ENCODE data around the gene KLF16. TPM values are rescaled to one million over a fixed set of nuclear protein-coding genes. Genes with fewer than 3 reads are reported as not detected.

KLF16 gene
- 17.7 TPM for polyA plus RNA-seq (2013)

- H3K9me3 ChIP-seq (ENCODE audit: control extremely low read depth in 1 of 5, control insufficient read depth in 4 of 5, insufficient read depth in 2 of 5, low read depth in 1 of 5, low read length in 4 of 5): no peaks in the 10 kb centered on the region
- no peak for DNase-seq
- H3K4me3 ChIP-seq (ENCODE audit: control insufficient read depth in 1 of 7, extremely low read depth in 1 of 7, insufficient read depth in 4 of 7, low read depth in 2 of 7, low read length in 6 of 7): peak within 1 kb of the TSS; percentile 68 to 87 (median 77)
- 0% methylated on average over 43 of the region's 63 CpGs for WGBS (ENCODE audit: insufficient coverage)
- H3K4me1 ChIP-seq (ENCODE audit: control extremely low read depth in 1 of 4, control insufficient read depth in 4 of 4, insufficient read depth in 4 of 4, low read length in 3 of 4): peaks cover 0 to 52% (median 47%) of the 10 kb centered on the region in 4 experiments
- H3K27me3 ChIP-seq (replicated peaks in 2 of 5; ENCODE audit: control insufficient read depth in 4 of 5, insufficient read depth in 5 of 5, low read length in 4 of 5): no peaks in the 10 kb centered on the region
- CTCF ChIA-PET: no interaction called here
- peak within 1 kb of the TSS; percentile 70 to 84 for H3K27ac ChIP-seq (ENCODE audit: insufficient read depth in 1 of 2, low read depth in 1 of 2, low read length in 2 of 2, poor library complexity in 1 of 2, severe bottlenecking in 2 of 2)
- POLR2A ChIA-PET: interaction anchor here (1.9 kb wide), 1 partner anchor 33 kb away, joined by 4 read pairs; no protein-coding TSS in a partner anchor
- no peaks in the 10 kb centered on the region for H3K36me3 ChIP-seq (ENCODE audit: control insufficient read depth in 4 of 4, insufficient read depth in 4 of 4, low read length in 3 of 4)
These were observed at the start of gene KLF16 for GRCh38 chr19:1863328-1863637. TSS of gene KLF16 (minus strand) at chr19:1863579. CDS start at chr19:1863497, 82 bp downstream.

GRCh38 chr19:1912760-1913505 lies 49.6 kb upstream of the KLF16 start:
- Histone ChIP-seq H3K36me3 (ENCODE audit: control insufficient read depth in 4 of 4, insufficient read depth in 4 of 4, low read length in 3 of 4) (peaks cover 0 to 51% (median 20%) of the 10 kb centered on the region in 4 experiments), H3K27me3 (replicated peaks in 2 of 5; ENCODE audit: control insufficient read depth in 4 of 5, insufficient read depth in 5 of 5, low read length in 4 of 5) (no peaks in the 10 kb centered on the region), H3K27ac (ENCODE audit: insufficient read depth in 1 of 2, low read depth in 1 of 2, low read length in 2 of 2, poor library complexity in 1 of 2, severe bottlenecking in 2 of 2) (no peak overlapping the region), H3K9me3 (ENCODE audit: control extremely low read depth in 1 of 5, control insufficient read depth in 4 of 5, insufficient read depth in 2 of 5, low read depth in 1 of 5, low read length in 4 of 5) (no peaks in the 10 kb centered on the region), H3K4me3 (ENCODE audit: control insufficient read depth in 1 of 7, extremely low read depth in 1 of 7, insufficient read depth in 4 of 7, low read depth in 2 of 7, low read length in 6 of 7) (no peak overlapping the region), H3K4me1 (ENCODE audit: control extremely low read depth in 1 of 4, control insufficient read depth in 4 of 4, insufficient read depth in 4 of 4, low read length in 3 of 4) (peaks cover 0 to 31% (median 29%) of the 10 kb centered on the region in 4 experiments)
- WGBS (ENCODE audit: insufficient coverage): 97% methylated on average over 59 of the region's 77 CpGs
- no peak for DNase-seq
- ChIA-PET CTCF (interaction anchor here (1.9 kb wide), 1 partner anchor 17 kb away, joined by 6 read pairs; no protein-coding TSS in a partner anchor), POLR2A (no interaction called here)

GRCh38 chr19:1911995-1912394 lies 48.6 kb upstream of the KLF16 start:
- 98% methylated on average over 36 of the region's 37 CpGs for WGBS (ENCODE audit: insufficient coverage)
- no peak for DNase-seq
- H3K36me3 ChIP-seq (ENCODE audit: control insufficient read depth in 4 of 4, insufficient read depth in 4 of 4, low read length in 3 of 4): peaks cover 0 to 48% (median 18%) of the 10 kb centered on the region in 4 experiments
- H3K27me3 ChIP-seq (replicated peaks in 2 of 5; ENCODE audit: control insufficient read depth in 4 of 5, insufficient read depth in 5 of 5, low read length in 4 of 5): no peaks in the 10 kb centered on the region
- H3K9me3 ChIP-seq (ENCODE audit: control extremely low read depth in 1 of 5, control insufficient read depth in 4 of 5, insufficient read depth in 2 of 5, low read depth in 1 of 5, low read length in 4 of 5): no peaks in the 10 kb centered on the region
- no peak overlapping the region for H3K4me3 ChIP-seq (ENCODE audit: control insufficient read depth in 1 of 7, extremely low read depth in 1 of 7, insufficient read depth in 4 of 7, low read depth in 2 of 7, low read length in 6 of 7)
- ChIA-PET CTCF (interaction anchor here (1.1 to 1.6 kb wide), 3 partner anchors 24 to 47 kb away, joined by 3 to 6 read pairs (median 4); no protein-coding TSS in a partner anchor), POLR2A (no interaction called here)
- no peak overlapping the region for H3K27ac ChIP-seq (ENCODE audit: insufficient read depth in 1 of 2, low read depth in 1 of 2, low read length in 2 of 2, poor library complexity in 1 of 2, severe bottlenecking in 2 of 2)
- peaks cover 0 to 33% (median 27%) of the 10 kb centered on the region in 4 experiments for H3K4me1 ChIP-seq (ENCODE audit: control extremely low read depth in 1 of 4, control insufficient read depth in 4 of 4, insufficient read depth in 4 of 4, low read length in 3 of 4)

- CTCF ChIA-PET: interaction anchor here (1.0 to 1.6 kb wide), 5 partner anchors 15 to 46 kb away, joined by 3 to 6 read pairs (median 3); no protein-coding TSS in a partner anchor
These were observed 47.7 kb upstream of the KLF16 start for GRCh38 chr19:1911098-1911497.

GRCh38 chr19:1910177-1910576 lies 46.8 kb upstream of the KLF16 start:
- WGBS (ENCODE audit: insufficient coverage): 95% methylated on average over 10 of the region's 10 CpGs
- Histone ChIP-seq H3K9me3 (ENCODE audit: control extremely low read depth in 1 of 5, control insufficient read depth in 4 of 5, insufficient read depth in 2 of 5, low read depth in 1 of 5, low read length in 4 of 5) (no peaks in the 10 kb centered on the region), H3K4me1 (ENCODE audit: control extremely low read depth in 1 of 4, control insufficient read depth in 4 of 4, insufficient read depth in 4 of 4, low read length in 3 of 4) (peaks cover 0 to 37% (median 31%) of the 10 kb centered on the region in 4 experiments), H3K27me3 (replicated peaks in 2 of 5; ENCODE audit: control insufficient read depth in 4 of 5, insufficient read depth in 5 of 5, low read length in 4 of 5) (no peaks in the 10 kb centered on the region), H3K27ac (ENCODE audit: insufficient read depth in 1 of 2, low read depth in 1 of 2, low read length in 2 of 2, poor library complexity in 1 of 2, severe bottlenecking in 2 of 2) (no peak overlapping the region), H3K4me3 (ENCODE audit: control insufficient read depth in 1 of 7, extremely low read depth in 1 of 7, insufficient read depth in 4 of 7, low read depth in 2 of 7, low read length in 6 of 7) (peak overlapping the region in 2 of 7 experiments; percentile 30 to 44), H3K36me3 (ENCODE audit: control insufficient read depth in 4 of 4, insufficient read depth in 4 of 4, low read length in 3 of 4) (peaks cover 0 to 39% (median 17%) of the 10 kb centered on the region in 4 experiments)
- DNase-seq: peak in 2 of 3 donors; percentile 66 to 70
- ChIA-PET POLR2A (interaction anchor here (0.6 kb wide), 1 partner anchor 20 kb away, joined by 3 read pairs; no protein-coding TSS in a partner anchor), CTCF (interaction anchor here (0.5 to 1.2 kb wide), 3 partner anchors 12 to 44 kb away, joined by 3 to 4 read pairs (median 3); no protein-coding TSS in a partner anchor)

More at GRCh38 chr19:1911098-1911497, 47.7 kb upstream of the KLF16 start:
- Histone ChIP-seq H3K4me3 (ENCODE audit: control insufficient read depth in 1 of 7, extremely low read depth in 1 of 7, insufficient read depth in 4 of 7, low read depth in 2 of 7, low read length in 6 of 7) (no peak overlapping the region), H3K36me3 (ENCODE audit: control insufficient read depth in 4 of 4, insufficient read depth in 4 of 4, low read length in 3 of 4) (peaks cover 0 to 41% (median 18%) of the 10 kb centered on the region in 4 experiments), H3K27me3 (replicated peaks in 2 of 5; ENCODE audit: control insufficient read depth in 4 of 5, insufficient read depth in 5 of 5, low read length in 4 of 5) (no peaks in the 10 kb centered on the region), H3K27ac (ENCODE audit: insufficient read depth in 1 of 2, low read depth in 1 of 2, low read length in 2 of 2, poor library complexity in 1 of 2, severe bottlenecking in 2 of 2) (no peak overlapping the region), H3K4me1 (ENCODE audit: control extremely low read depth in 1 of 4, control insufficient read depth in 4 of 4, insufficient read depth in 4 of 4, low read length in 3 of 4) (peaks cover 0 to 31% (median 23%) of the 10 kb centered on the region in 4 experiments), H3K9me3 (ENCODE audit: control extremely low read depth in 1 of 5, control insufficient read depth in 4 of 5, insufficient read depth in 2 of 5, low read depth in 1 of 5, low read length in 4 of 5) (no peaks in the 10 kb centered on the region)
- DNase-seq: no peak
- POLR2A ChIA-PET: no interaction called here
- 96% methylated on average over 12 of the region's 13 CpGs for WGBS (ENCODE audit: insufficient coverage)

GRCh38 chr19:1909761-1910080 lies 46.3 kb upstream of the KLF16 start:
- ChIA-PET CTCF (interaction anchor here (1.2 kb wide), 1 partner anchor 12 kb away, joined by 3 read pairs; no protein-coding TSS in a partner anchor), POLR2A (interaction anchor here (0.6 kb wide), 1 partner anchor 20 kb away, joined by 3 read pairs; no protein-coding TSS in a partner anchor)
- Histone ChIP-seq H3K27me3 (replicated peaks in 2 of 5; ENCODE audit: control insufficient read depth in 4 of 5, insufficient read depth in 5 of 5, low read length in 4 of 5) (no peaks in the 10 kb centered on the region), H3K36me3 (ENCODE audit: control insufficient read depth in 4 of 4, insufficient read depth in 4 of 4, low read length in 3 of 4) (peaks cover 0 to 34% (median 15%) of the 10 kb centered on the region in 4 experiments), H3K9me3 (ENCODE audit: control extremely low read depth in 1 of 5, control insufficient read depth in 4 of 5, insufficient read depth in 2 of 5, low read depth in 1 of 5, low read length in 4 of 5) (no peaks in the 10 kb centered on the region), H3K4me1 (ENCODE audit: control extremely low read depth in 1 of 4, control insufficient read depth in 4 of 4, insufficient read depth in 4 of 4, low read length in 3 of 4) (peaks cover 0 to 39% (median 32%) of the 10 kb centered on the region in 4 experiments), H3K27ac (ENCODE audit: insufficient read depth in 1 of 2, low read depth in 1 of 2, low read length in 2 of 2, poor library complexity in 1 of 2, severe bottlenecking in 2 of 2) (no peak overlapping the region), H3K4me3 (ENCODE audit: control insufficient read depth in 1 of 7, extremely low read depth in 1 of 7, insufficient read depth in 4 of 7, low read depth in 2 of 7, low read length in 6 of 7) (peak overlapping the region in 4 of 7 experiments; percentile 11 to 44 (median 36))
- WGBS (ENCODE audit: insufficient coverage): 11% methylated on average over 9 of the region's 10 CpGs
- DNase-seq: peak in 2 of 3 donors; percentile 77 to 78

GRCh38 chr19:1908364-1908678 lies 44.9 kb upstream of the KLF16 start:
- H3K4me3 ChIP-seq (ENCODE audit: control insufficient read depth in 1 of 7, extremely low read depth in 1 of 7, insufficient read depth in 4 of 7, low read depth in 2 of 7, low read length in 6 of 7): no peak overlapping the region
- CTCF ChIA-PET: interaction anchor here (1.7 kb wide), 1 partner anchor 10 kb away, joined by 3 read pairs; no protein-coding TSS in a partner anchor
- peaks cover 0 to 20% (median 9%) of the 10 kb centered on the region in 4 experiments for H3K36me3 ChIP-seq (ENCODE audit: control insufficient read depth in 4 of 4, insufficient read depth in 4 of 4, low read length in 3 of 4)
- no peaks in the 10 kb centered on the region for H3K27me3 ChIP-seq (replicated peaks in 2 of 5; ENCODE audit: control insufficient read depth in 4 of 5, insufficient read depth in 5 of 5, low read length in 4 of 5)
- no peaks in the 10 kb centered on the region for H3K9me3 ChIP-seq (ENCODE audit: control extremely low read depth in 1 of 5, control insufficient read depth in 4 of 5, insufficient read depth in 2 of 5, low read depth in 1 of 5, low read length in 4 of 5)
- WGBS (ENCODE audit: insufficient coverage): 96% methylated on average over 12 of the region's 13 CpGs
- H3K4me1 ChIP-seq (ENCODE audit: control extremely low read depth in 1 of 4, control insufficient read depth in 4 of 4, insufficient read depth in 4 of 4, low read length in 3 of 4): peaks cover 2 to 53% (median 45%) of the 10 kb centered on the region in 4 experiments
- DNase-seq: no peak
- POLR2A ChIA-PET: no interaction called here
- no peak overlapping the region for H3K27ac ChIP-seq (ENCODE audit: insufficient read depth in 1 of 2, low read depth in 1 of 2, low read length in 2 of 2, poor library complexity in 1 of 2, severe bottlenecking in 2 of 2)

All from common myeloid progenitor, CD34-positive (primary cell).